GM21529 (cell line): ENCODE measurements around the gene ABTB2.

Experiments
- ATAC-seq: cut with Tn5 transposase; IDR thresholded peaks from one replicate; pipeline ENCODE4 v1.9.1; 2021; ENCODE audit not compliant: unreplicated experiment

Gene ABTB2

GRCh38 chr11:34292546-34292945 is 65.3 kb downstream of the ABTB2 start:
- ATAC-seq = no peak

DNA sequence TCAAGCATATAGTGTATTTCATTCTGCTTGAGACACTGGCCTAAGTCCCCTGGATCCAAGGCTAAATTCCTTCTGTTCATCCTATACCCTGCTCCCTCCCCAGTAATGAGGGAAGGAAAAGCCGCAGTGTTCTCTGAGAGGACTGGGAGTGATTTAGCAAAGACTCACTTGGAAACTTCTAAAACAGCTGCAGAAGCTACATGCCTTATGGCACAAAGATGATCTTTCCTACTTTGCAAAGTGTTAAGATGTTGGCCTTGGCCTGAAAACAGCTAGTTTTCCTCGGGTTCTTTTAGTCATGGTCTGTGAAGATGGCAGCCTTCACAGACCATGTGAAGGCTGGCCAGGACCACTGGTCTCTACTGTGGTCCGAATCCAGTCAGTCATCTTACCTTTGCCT is 65.7 kb downstream of the ABTB2 start:
- no peak for ATAC-seq

- ATAC-seq = no peak
Observed at GRCh38 chr11:34290926-34291325, 66.9 kb downstream of the ABTB2 start.

DNA sequence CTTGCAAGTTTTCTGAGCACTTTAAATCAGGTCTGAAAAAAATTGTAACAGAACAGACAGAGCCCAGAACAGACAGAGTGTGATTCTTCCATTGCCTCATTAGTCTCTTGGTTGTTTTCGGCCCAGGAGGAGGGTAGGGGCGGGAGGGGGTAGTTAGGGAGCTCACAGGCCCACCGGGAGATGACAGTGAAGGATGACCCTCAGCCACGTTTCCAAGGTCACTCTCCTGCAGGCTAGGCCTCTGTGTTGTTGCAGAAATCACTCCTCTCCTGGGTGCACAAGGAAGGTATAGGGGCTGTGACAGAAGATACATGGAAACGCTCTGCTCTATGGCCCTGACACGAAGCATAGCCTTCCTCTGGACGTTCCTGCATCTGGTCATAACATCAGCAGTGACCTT is 69.3 kb downstream of the ABTB2 start:
- no peak for ATAC-seq

DNA sequence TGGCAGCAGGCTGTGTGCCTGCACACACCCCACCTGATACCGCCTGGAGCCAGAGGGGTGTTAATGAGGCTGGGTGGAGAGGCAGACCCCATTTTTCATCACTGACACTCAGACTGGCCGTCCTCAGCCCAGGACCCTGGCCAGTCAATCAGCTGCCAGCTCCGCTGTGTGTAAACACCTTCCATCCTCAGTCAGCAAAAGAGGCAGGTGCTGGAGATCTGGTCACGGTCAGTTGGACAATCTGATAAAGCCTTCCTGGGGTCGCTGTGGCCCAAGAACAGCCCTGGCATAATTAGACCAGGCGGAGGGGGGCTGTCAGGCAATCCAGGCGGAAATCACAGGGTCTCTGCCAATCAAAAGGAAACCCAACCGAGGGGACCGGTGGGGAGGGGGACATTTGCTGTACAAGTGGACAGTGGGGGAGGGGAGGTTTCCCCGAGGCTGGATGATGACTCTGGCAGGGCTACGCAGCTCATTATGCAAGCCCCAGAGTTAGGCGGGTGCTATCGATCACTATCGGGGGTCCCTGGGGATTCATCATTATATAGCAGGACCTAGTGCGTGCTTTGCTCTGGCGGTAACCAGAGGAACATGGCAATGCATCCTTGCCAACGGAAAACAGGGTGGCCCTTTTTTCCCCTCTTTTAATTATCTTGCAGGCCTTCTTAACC is 72.9 kb downstream of the ABTB2 start:
- ATAC-seq = no peak

- ATAC-seq = no peak
Observed at GRCh38 chr11:34284156-34284555, 73.7 kb downstream of the ABTB2 start.

- no peak for ATAC-seq
Observed at GRCh38 chr11:34280945-34281872, 76.6 kb downstream of the ABTB2 start.

- peak; percentile 85 for ATAC-seq
Observed at GRCh38 chr11:34278693-34279297, 79.0 kb downstream of the ABTB2 start.

GRCh38 chr11:34278175-34278574 is 79.6 kb downstream of the ABTB2 start:
- ATAC-seq = no peak

DNA sequence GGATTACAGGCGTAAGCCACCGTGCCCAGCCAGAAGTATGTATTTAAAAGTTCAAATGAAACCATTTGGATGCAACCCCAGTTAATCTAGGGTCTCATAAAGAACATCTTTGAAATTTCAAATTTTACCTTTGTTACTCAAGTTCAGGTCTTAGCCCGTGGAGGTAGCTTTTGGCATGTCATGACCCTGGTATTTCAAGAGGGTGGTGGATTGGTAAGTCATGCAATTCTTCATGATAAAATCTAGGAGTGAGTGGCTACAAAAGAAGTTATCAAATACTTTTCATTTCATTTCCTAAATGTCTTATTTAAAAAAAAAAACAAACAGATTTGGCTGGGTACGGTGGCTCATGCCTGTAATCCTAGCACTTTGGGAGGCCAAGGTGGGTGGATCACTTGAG is 80.6 kb downstream of the ABTB2 start:
- no peak for ATAC-seq

GRCh38 chr11:34276352-34276864 is 81.4 kb downstream of the ABTB2 start:
- ATAC-seq = no peak

DNA sequence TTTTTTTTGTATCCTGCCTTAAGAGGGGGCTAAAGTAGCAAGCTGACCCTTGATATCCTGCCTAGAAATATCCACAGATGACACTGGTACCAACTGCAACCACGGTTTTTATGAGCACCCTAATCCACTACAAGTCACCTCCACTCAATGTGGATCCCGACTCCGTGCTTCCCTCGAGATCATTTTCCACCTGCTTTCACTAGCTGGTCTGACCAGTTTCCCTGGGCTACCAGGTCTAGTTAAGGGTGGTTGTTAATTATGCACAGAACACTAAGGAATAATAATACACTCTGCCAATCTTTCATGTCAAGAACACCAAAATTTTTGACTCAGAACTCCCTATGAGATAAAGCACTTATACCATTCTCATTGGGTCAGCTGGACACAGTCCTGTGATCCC is 82.3 kb downstream of the ABTB2 start:
- no peak for ATAC-seq

GRCh38 chr11:34274712-34275398 is 83.0 kb downstream of the ABTB2 start:
- no peak for ATAC-seq

DNA sequence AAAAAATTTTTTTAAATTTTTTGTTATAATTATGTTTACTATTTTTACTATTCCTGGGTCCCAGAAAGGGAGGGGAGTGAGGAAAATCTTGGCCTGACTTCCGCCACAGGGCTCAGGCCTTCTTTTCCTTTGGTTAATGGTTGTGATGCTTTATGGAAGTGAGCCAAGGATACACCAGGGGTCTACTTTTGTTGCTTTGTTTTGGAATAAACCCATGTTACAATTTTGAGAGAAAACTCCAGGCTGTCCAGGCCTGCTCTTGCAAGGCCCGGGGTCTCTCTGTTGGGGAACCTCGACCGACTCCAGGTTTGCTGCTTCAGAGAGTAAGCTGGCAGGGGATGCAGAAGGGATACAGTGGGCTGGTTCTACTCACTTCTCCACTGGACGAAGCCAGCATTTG is 84.7 kb downstream of the ABTB2 start:
- ATAC-seq = no peak

DNA sequence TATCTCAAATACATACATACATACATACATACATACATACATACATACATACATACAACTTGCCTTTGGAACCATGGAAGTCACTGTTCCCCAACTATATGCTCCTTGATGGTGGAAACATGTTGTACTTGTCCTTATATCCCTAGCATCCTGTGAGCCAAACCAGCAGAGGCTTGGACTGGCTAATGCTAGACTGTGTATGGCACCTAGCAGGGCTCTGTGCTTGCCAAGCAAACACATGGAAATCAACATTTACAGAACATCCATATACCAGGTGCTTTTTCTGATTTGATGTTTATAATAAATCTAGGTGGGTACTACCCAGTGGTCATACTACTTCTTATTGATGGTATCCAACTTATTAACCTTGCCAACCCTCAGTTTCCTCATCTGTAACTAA is 86.1 kb downstream of the ABTB2 start:
- ATAC-seq = no peak

DNA sequence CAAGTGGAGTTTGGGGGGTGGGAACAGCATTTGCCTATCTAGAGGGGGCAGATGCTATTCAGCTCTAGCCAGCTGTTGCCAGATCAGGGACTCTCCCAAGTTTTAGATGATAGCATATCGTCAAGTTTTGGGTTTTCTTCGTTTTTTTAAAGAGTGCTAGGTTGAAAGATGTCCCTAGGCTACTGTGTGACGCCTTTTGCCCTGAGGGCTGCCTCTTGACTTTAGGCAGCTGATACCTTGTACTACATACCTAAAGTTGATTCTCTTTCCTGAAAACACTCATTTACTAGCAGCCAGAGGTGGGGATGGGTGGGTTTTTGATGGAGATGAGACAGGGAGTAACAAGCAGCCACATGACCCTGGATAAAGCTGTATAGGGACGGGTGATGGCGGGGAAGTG is 87.1 kb downstream of the ABTB2 start:
- no peak for ATAC-seq

DNA sequence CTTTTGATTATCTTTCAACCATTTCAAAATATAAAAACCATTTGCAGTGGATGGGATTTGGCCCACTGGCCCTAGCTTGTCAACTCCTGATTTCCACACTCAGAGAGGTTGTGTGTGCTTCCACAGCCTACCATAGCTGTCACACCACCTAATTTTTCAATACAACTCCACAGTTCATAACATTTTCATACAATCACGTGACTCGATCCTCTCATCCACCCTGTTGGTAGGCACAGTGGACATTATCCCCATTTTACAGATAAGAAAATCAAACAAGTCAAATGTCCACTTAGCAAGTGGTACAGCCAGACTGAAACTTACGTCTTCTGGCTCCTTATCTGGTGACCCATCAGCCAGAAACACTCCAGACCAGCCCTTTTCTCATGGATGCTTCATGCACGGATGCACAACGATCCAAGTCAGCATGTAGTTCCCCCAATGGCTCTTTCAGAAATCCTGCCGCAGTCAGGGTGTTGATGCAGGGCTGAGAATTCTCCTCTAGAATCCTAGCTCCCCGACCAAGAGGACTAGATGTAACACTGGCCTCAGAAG is 88.0 kb downstream of the ABTB2 start:
- no peak for ATAC-seq

- no peak for ATAC-seq
Observed at GRCh38 chr11:34268906-34269430, 88.8 kb downstream of the ABTB2 start.

GRCh38 chr11:34267417-34267816 is 90.4 kb downstream of the ABTB2 start:
- no peak for ATAC-seq

DNA sequence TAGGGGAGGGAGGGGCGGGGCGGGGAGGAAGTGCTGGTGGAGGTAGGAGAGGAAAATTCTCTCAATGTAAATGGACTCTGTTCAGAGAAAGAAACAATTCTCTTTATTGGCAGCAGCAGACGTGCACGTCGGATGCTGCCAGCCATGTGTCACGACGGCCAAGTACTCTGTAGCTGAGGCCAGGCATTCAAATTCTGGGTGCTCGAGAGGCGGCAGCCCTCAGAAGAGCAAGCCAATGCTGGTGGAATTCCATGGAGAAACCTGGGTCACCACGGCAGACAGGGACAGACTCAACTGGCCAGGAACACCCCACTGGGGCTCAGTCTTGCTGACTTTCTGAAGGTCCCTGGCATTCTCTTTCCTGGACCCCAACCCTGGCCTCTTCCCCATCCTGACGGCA is 90.8 kb downstream of the ABTB2 start:
- no peak for ATAC-seq
